ENCODE data around the gene EPHB6.

DNA sequence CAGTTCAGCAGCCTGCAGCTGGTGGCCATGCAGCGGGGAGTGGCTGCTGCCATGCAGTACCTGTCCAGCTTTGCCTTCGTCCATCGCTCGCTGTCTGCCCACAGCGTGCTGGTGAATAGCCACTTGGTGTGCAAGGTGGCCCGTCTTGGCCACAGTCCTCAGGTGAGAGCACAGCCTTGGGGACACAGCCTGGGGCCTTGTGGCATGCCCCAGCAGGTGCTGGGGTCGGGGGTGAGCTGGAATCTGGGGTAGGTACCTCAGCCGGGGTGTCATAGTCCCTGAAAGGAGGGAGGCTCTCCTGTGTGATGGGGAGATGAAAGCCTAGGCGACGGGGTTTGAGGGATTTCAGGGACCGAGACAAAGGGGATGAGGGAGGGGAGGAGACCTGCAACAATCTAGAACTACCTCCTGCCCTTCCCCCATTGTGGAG lies 14.1 kb downstream of the EPHB6 start:
- TF ChIP-seq EZH2 (IDR thresholded peaks at IDR 0.05; ENCODE audit: insufficient read depth, low read length) = no peak
- TF ChIP-seq, protein P1, sequence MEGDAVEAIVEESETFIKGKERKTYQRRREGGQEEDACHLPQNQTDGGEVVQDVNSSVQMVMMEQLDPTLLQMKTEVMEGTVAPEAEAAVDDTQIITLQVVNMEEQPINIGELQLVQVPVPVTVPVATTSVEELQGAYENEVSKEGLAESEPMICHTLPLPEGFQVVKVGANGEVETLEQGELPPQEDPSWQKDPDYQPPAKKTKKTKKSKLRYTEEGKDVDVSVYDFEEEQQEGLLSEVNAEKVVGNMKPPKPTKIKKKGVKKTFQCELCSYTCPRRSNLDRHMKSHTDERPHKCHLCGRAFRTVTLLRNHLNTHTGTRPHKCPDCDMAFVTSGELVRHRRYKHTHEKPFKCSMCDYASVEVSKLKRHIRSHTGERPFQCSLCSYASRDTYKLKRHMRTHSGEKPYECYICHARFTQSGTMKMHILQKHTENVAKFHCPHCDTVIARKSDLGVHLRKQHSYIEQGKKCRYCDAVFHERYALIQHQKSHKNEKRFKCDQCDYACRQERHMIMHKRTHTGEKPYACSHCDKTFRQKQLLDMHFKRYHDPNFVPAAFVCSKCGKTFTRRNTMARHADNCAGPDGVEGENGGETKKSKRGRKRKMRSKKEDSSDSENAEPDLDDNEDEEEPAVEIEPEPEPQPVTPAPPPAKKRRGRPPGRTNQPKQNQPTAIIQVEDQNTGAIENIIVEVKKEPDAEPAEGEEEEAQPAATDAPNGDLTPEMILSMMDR (IDR thresholded peaks at IDR 0.05; ENCODE audit: insufficient read depth, low read depth, low read length) = no peak
